Medulla oblongata (tissue), 1 donor: Measurements from ENCODE around the gene EIF4G3.
"Not testable (repeated sequence)": the region's sequence is repeated elsewhere in the genome, so short reads cannot be mapped to it uniquely, and the experiment has no call there.

Source experiments
- DNase-seq: peaks from one replicate; pipeline ENCODE4 v3.0.0-alpha.2; 2015; ENCODE audit errors: extremely low spot score

The EIF4G3 gene

GRCh38 chr1:21152423-21153100, 24.1 kb downstream of the EIF4G3 start:
- no peak for DNase-seq

- DNase-seq: peak; percentile 28
Measured at GRCh38 chr1:21149855-21150432, 26.8 kb downstream of the EIF4G3 start.

GRCh38 chr1:21149430-21149854, 27.3 kb downstream of the EIF4G3 start:
- peak; percentile 59 for DNase-seq

GRCh38 chr1:21143752-21144151, 32.9 kb downstream of the EIF4G3 start:
- DNase-seq: no peak

GRCh38 chr1:21143138-21143537, 33.6 kb downstream of the EIF4G3 start:
- DNase-seq: no peak

GRCh38 chr1:21141030-21141429, 35.7 kb downstream of the EIF4G3 start:
- no peak for DNase-seq

GRCh38 chr1:21139601-21140000, 37.1 kb downstream of the EIF4G3 start:
- DNase-seq: peak; percentile 58

- not testable (repeated sequence) for DNase-seq
Measured at GRCh38 chr1:21136344-21136743, 40.4 kb downstream of the EIF4G3 start.

GRCh38 chr1:21131200-21131599, 45.5 kb downstream of the EIF4G3 start:
- DNase-seq: no peak

- no peak for DNase-seq
Measured at GRCh38 chr1:21129407-21129806, 47.3 kb downstream of the EIF4G3 start.

- no peak for DNase-seq
Measured at GRCh38 chr1:21126324-21126723, 50.4 kb downstream of the EIF4G3 start.

GRCh38 chr1:21124846-21125245, 51.9 kb downstream of the EIF4G3 start:
- DNase-seq: no peak

GRCh38 chr1:21123287-21123948, 53.3 kb downstream of the EIF4G3 start:
- DNase-seq: no peak

GRCh38 chr1:21121764-21122471, 54.8 kb downstream of the EIF4G3 start:
- no peak for DNase-seq

GRCh38 chr1:21118167-21118566, 58.5 kb downstream of the EIF4G3 start:
- no peak for DNase-seq

GRCh38 chr1:21117597-21118001, 59.1 kb downstream of the EIF4G3 start:
- DNase-seq: peak; percentile 89

GRCh38 chr1:21117159-21117558, 59.5 kb downstream of the EIF4G3 start:
- DNase-seq: no peak

GRCh38 chr1:21115098-21115760, 61.5 kb downstream of the EIF4G3 start:
- DNase-seq: no peak

GRCh38 chr1:21114431-21114830, 62.3 kb downstream of the EIF4G3 start:
- DNase-seq: no peak

GRCh38 chr1:21110163-21110562, 66.5 kb downstream of the EIF4G3 start:
- no peak for DNase-seq

- DNase-seq: no peak
Measured at GRCh38 chr1:21106709-21107108, 70.0 kb downstream of the EIF4G3 start.

GRCh38 chr1:21106238-21106637, 70.5 kb downstream of the EIF4G3 start:
- DNase-seq: no peak
